HepG2 (cell line): ENCODE data around the gene S1PR2. TPM values are rescaled to one million over a fixed set of nuclear protein-coding genes. Genes with fewer than 3 reads are reported as not detected.

Experiments used
- ARID2 ChIP-seq: sonication (generic); formaldehyde crosslinking; IDR thresholded peaks from 2 replicates; pipeline ENCODE4 v1.8.1; 2022; ENCODE audit warnings: mild to moderate bottlenecking, missing genetic modification reagents, borderline replicate concordance
- ATM ChIP-seq: fragments of 450-650 bp; IDR thresholded peaks from 2 replicates; pipeline ENCODE4 v1.7.1; 2017; ENCODE audit warnings: mild to moderate bottlenecking, borderline replicate concordance
- CCDC6 ChIP-seq: sonication (generic); formaldehyde crosslinking; IDR thresholded peaks from 2 replicates; pipeline ENCODE4 v1.8.1; 2022; ENCODE audit warnings: mild to moderate bottlenecking, missing genetic modification reagents, moderate library complexity
- DMAP1 ChIP-seq: IDR thresholded peaks from 2 replicates; pipeline ENCODE4 v1.6.1; 2016
- FLYWCH1 ChIP-seq: sonication (generic); formaldehyde crosslinking; IDR thresholded peaks from 2 replicates; pipeline ENCODE4 v1.8.1; 2023; ENCODE audit warnings: mild to moderate bottlenecking, missing genetic modification reagents
- FOXP1 ChIP-seq, 2 experiments: fragments of 450-650 bp in 1 of 2; IDR thresholded peaks; 2 replicates each; pipeline ENCODE4 v1.6.1; 2017 to 2018; ENCODE audit warnings: antibody characterized with exemption in 1 of 2
- GABPB1 ChIP-seq: IDR thresholded peaks from 2 replicates; pipeline ENCODE4 v1.6.1; 2016; ENCODE audit warnings: mild to moderate bottlenecking, missing genetic modification reagents, moderate library complexity, missing compliant biosample characterization
- GLI4 ChIP-seq: sonication (generic); formaldehyde crosslinking; IDR thresholded peaks from 2 replicates; pipeline ENCODE4 v1.5.1; 2020; ENCODE audit warnings: missing genetic modification reagents, mild to moderate bottlenecking, moderate library complexity, borderline replicate concordance
- GMEB2 ChIP-seq: IDR thresholded peaks from 2 replicates; pipeline ENCODE4 v1.6.1; 2016; ENCODE audit warnings: missing biosample characterization, missing genetic modification reagents, low read depth
- IRF2 ChIP-seq: IDR thresholded peaks from 2 replicates; pipeline ENCODE4 v1.6.1; 2018; ENCODE audit warnings: missing genetic modification reagents, missing compliant biosample characterization
- MTF2 ChIP-seq: sonication (generic); formaldehyde crosslinking; IDR thresholded peaks from 2 replicates; pipeline ENCODE4 v1.5.0; 2020; ENCODE audit warnings: missing genetic modification reagents, borderline replicate concordance
- NCOA2 ChIP-seq: sonication (generic); formaldehyde crosslinking; IDR thresholded peaks from 2 replicates; pipeline ENCODE4 v1.8.0; 2022; ENCODE audit warnings: inconsistent platforms
- NFKB2 ChIP-seq: sonication (generic); formaldehyde crosslinking; IDR thresholded peaks from 2 replicates; pipeline ENCODE4 v1.4.0; 2020; ENCODE audit warnings: missing genetic modification reagents, borderline replicate concordance
- SMARCE1 ChIP-seq: fragments of 450-650 bp; IDR thresholded peaks from 2 replicates; pipeline ENCODE4 v1.6.1; 2017; ENCODE audit warnings: borderline replicate concordance
- SMYD3 ChIP-seq: sonication (generic); formaldehyde crosslinking; IDR thresholded peaks from 2 replicates; pipeline ENCODE4 v1.8.1; 2023; ENCODE audit warnings: mild to moderate bottlenecking, missing genetic modification reagents
- SPEN ChIP-seq: sonication (generic); formaldehyde crosslinking; IDR thresholded peaks from 2 replicates; pipeline ENCODE4 v1.5.1; 2020; ENCODE audit warnings: low read depth, mild to moderate bottlenecking, missing genetic modification reagents
- SRF ChIP-seq: IDR thresholded peaks from 2 replicates; pipeline ENCODE4 v1.6.1; 2011; ENCODE audit warnings: mild to moderate bottlenecking, low read depth, low read length, moderate library complexity
- TOE1 ChIP-seq: sonication (generic); formaldehyde crosslinking; IDR thresholded peaks from 2 replicates; pipeline ENCODE4 v1.4.0; 2020; ENCODE audit warnings: mild to moderate bottlenecking, missing genetic modification reagents
- ZKSCAN5 ChIP-seq: sonication (generic); formaldehyde crosslinking; IDR thresholded peaks from 2 replicates; pipeline ENCODE4 v1.5.1; 2020; ENCODE audit warnings: mild to moderate bottlenecking, missing genetic modification reagents
- ZMYM4 ChIP-seq: sonication (generic); formaldehyde crosslinking; IDR thresholded peaks from 2 replicates; pipeline ENCODE4 v1.8.1; 2023; ENCODE audit warnings: mild to moderate bottlenecking, missing genetic modification reagents
- ZNF350 ChIP-seq: sonication (generic); formaldehyde crosslinking; IDR thresholded peaks from 2 replicates; pipeline ENCODE4 v1.4.0; 2020; ENCODE audit warnings: mild to moderate bottlenecking, low read depth, missing genetic modification reagents, borderline replicate concordance
- ZNF605 ChIP-seq: sonication (generic); formaldehyde crosslinking; IDR thresholded peaks from 2 replicates; pipeline ENCODE4 v1.8.0; 2022; ENCODE audit warnings: mild to moderate bottlenecking, missing genetic modification reagents
- ZNF703 ChIP-seq: sonication (generic); formaldehyde crosslinking; IDR thresholded peaks from 2 replicates; pipeline ENCODE4 v1.5.1; 2020; ENCODE audit warnings: missing genetic modification reagents, mild to moderate bottlenecking, moderate library complexity, borderline replicate concordance
- ZNF766 ChIP-seq: sonication (generic); formaldehyde crosslinking; IDR thresholded peaks from 2 replicates; pipeline ENCODE4 v1.5.0; 2020; ENCODE audit warnings: missing genetic modification reagents, borderline replicate concordance
- ZSCAN9 ChIP-seq: IDR thresholded peaks from 2 replicates; pipeline ENCODE4 v1.6.1; 2016; ENCODE audit warnings: borderline replicate concordance
- polyA plus RNA-seq, 8 experiments: library from polyadenylated mRNA; depleted of rRNA in 3 of 8; stranded (reverse) in 7 of 8; unstranded in 1 of 8; fragments of >200 nt; fragmentation: Illumina TruSeq in 4 of 8; extraction: Trizol in 4 of 8; gene quantifications; 2 replicates each; pipeline versions ENCODE4 v1.2.1 to v1.2.3, GENCODE V29; 2011 to 2016; ENCODE audit warnings: low read depth in 4 of 8, missing spikeins in 1 of 8, mixed read lengths in 1 of 8; ENCODE audit not compliant: insufficient read depth in 1 of 8
- total RNA-seq, 5 experiments: library from RNA; depleted of rRNA; stranded (reverse); fragments of >200 nt; fragmentation: Illumina TruSeq; extraction: Trizol; gene quantifications; 2 replicates each; pipeline ENCODE4 v1.2.3, GENCODE V29; 2016; ENCODE audit warnings: low read depth in 1 of 5
- TF ChIP-seq, protein P1 (sequence below): sonication (generic); formaldehyde crosslinking; IDR thresholded peaks from 2 replicates; pipeline ENCODE4 v1.8.1; 2023; ENCODE audit warnings: mild to moderate bottlenecking, missing genetic modification reagents
- TF ChIP-seq, protein P2 (sequence below): sonication (generic); formaldehyde crosslinking; IDR thresholded peaks from 2 replicates; pipeline ENCODE4 v1.5.0; 2020; ENCODE audit warnings: missing genetic modification reagents

Gene S1PR2
- total and polyA plus RNA-seq, 2 of the 13 experiments (the other 11 are each of a cell fraction or from before 2014, with no cell fraction given): 0.91 to 1.3 TPM

- TF ChIP-seq FOXP1 (IDR thresholded peaks at IDR 0.05): 0 out of 2 replicates have a peak, but pooled peaks have one; percentile 0
- TF ChIP-seq FOXP1 (CRISPR knock-in tag; IDR thresholded peaks at IDR 0.05): no peak
- TF ChIP-seq SRF: peak; percentile 86
- no peak for TF ChIP-seq ZKSCAN5
- peak; percentile 84 for TF ChIP-seq IRF2
- TF ChIP-seq NCOA2 (CRISPR knock-in tag): peak; percentile 48
- TF ChIP-seq ZSCAN9 (CRISPR knock-in tag): no peak
- TF ChIP-seq ZNF350 (CRISPR knock-in tag): peak; percentile 70
- no peak for TF ChIP-seq ATM
- peak; percentile 95; the same call in 1 of the 2 replicates for TF ChIP-seq GLI4 (CRISPR knock-in tag)
- peak; percentile 93 for TF ChIP-seq GABPB1 (CRISPR knock-in tag)
- TF ChIP-seq, protein P1, sequence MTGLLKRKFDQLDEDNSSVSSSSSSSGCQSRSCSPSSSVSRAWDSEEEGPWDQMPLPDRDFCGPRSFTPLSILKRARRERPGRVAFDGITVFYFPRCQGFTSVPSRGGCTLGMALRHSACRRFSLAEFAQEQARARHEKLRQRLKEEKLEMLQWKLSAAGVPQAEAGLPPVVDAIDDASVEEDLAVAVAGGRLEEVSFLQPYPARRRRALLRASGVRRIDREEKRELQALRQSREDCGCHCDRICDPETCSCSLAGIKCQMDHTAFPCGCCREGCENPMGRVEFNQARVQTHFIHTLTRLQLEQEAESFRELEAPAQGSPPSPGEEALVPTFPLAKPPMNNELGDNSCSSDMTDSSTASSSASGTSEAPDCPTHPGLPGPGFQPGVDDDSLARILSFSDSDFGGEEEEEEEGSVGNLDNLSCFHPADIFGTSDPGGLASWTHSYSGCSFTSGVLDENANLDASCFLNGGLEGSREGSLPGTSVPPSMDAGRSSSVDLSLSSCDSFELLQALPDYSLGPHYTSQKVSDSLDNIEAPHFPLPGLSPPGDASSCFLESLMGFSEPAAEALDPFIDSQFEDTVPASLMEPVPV (CRISPR knock-in tag): peak; percentile 83; the same call in 1 of the 2 replicates
- no peak for TF ChIP-seq ARID2 (CRISPR knock-in tag)
- no peak for TF ChIP-seq SMARCE1
- TF ChIP-seq ZNF703 (CRISPR knock-in tag): peak; percentile 60; the same call in 1 of the 2 replicates
- TF ChIP-seq CCDC6 (CRISPR knock-in tag): peak; percentile 79; the same call in 1 of the 2 replicates
- no peak for TF ChIP-seq FLYWCH1
- TF ChIP-seq DMAP1 (CRISPR knock-in tag): peak; percentile 95
- TF ChIP-seq NFKB2 (CRISPR knock-in tag): peak; percentile 93; the same call in 1 of the 2 replicates
- TF ChIP-seq ZNF605 (CRISPR knock-in tag): peak; percentile 91
- TF ChIP-seq ZMYM4 (CRISPR knock-in tag): peak; percentile 93
- TF ChIP-seq SPEN (CRISPR knock-in tag): peak; percentile 99
- TF ChIP-seq ZNF766 (CRISPR knock-in tag): 0 out of 2 replicates have a peak, but pooled peaks have one; percentile 66
- no peak for TF ChIP-seq TOE1
- TF ChIP-seq GMEB2 (CRISPR knock-in tag): no peak; the same call in 1 of the 2 replicates
- TF ChIP-seq SMYD3: 0 out of 2 replicates have a peak, but pooled peaks have one; percentile 71
- peak; percentile 92; the same call in 1 of the 2 replicates for TF ChIP-seq MTF2 (CRISPR knock-in tag)
- TF ChIP-seq, protein P2, sequence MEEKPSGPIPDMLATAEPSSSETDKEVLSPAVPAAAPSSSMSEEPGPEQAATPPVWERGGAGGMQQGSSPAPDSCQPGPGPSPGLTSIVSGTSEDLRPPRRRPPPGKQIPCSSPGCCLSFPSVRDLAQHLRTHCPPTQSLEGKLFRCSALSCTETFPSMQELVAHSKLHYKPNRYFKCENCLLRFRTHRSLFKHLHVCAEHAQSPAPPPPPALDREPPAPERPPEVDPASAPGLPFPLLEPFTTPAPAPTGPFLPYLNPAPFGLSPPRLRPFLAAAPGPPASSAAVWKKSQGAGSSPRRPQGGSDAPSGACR (CRISPR knock-in tag): peak; percentile 96
These were observed 20.9 kb upstream of the S1PR2 start, which contains the start of gene MRPL4 (continued) for GRCh38 chr19:10251792-10252694.
